Lower leg skin (tissue), 4 donors: ENCODE results near the gene ARNT2. TPM values are rescaled to one million over a fixed set of nuclear protein-coding genes. Genes with fewer than 3 reads are reported as not detected.

Experiments
- DNase-seq, 2 donors: peaks; one replicate each; pipeline ENCODE4 v3.0.0-alpha.2; 2019; ENCODE audit warnings: low spot score in 2 of 2
- H3K4me3 ChIP-seq: fragments of 200-600 bp; sonication (generic); 2 replicates; pipeline ENCODE4 v1.5.1; 2017; ENCODE audit warnings: mild to moderate bottlenecking, low read depth; ENCODE audit not compliant: poor library complexity, severe bottlenecking
- CTCF ChIP-seq, 3 donors: fragments of 450-650 bp; IDR thresholded peaks; one replicate each; pipeline ENCODE4 v1.5.1; 2016; ENCODE audit warnings: antibody characterized with exemption in 3 of 3, mild to moderate bottlenecking in 3 of 3, moderate library complexity in 2 of 3
- POLR2A ChIP-seq, 2 donors: fragments of 450-650 bp; IDR thresholded peaks; one replicate each; pipeline ENCODE4 v1.6.1; 2016 to 2017; ENCODE audit warnings: antibody characterized with exemption in 2 of 2, mild to moderate bottlenecking in 1 of 2, moderate library complexity in 1 of 2
- WGBS, 2 donors: methylation state at CpG; one replicate each; pipeline ENCODE4 v1.1.5; 2018; 5-methylcytosine and 5-hydroxymethylcytosine counted together
- intact Hi-C: fragments of 100-400 bp; cut with DNase I; formaldehyde crosslinking; loops from one replicate; pipeline ENCODE4 v1.15.0; 2023; ENCODE audit warnings: low total_unique reads
- total RNA-seq, 4 donors: library from RNA; depleted of rRNA; stranded (reverse); fragments of >200 nt; gene quantifications; one replicate each; pipeline ENCODE4 v1.1.0, GENCODE V29; 2016

ARNT2 gene
- total RNA-seq, 4 donors from 2014 or later: 1.7 to 8.7 (median 3.0) TPM

GRCh38 chr15:80595396-80595795 lies 191.2 kb downstream of the ARNT2 start:
- intact Hi-C loops: no loop called here
- H3K4me3 ChIP-seq: no peak overlapping the region
- peak in 1 of 2 donors; percentile 81 for DNase-seq
- TF ChIP-seq POLR2A (IDR thresholded peaks at IDR 0.05) (no peak), CTCF (IDR thresholded peaks at IDR 0.05) (no peak)
- 31 to 38% methylated on average over 1 of the region's 1 CpG for WGBS, 2 donors

GRCh38 chr15:80596521-80596976 lies 192.4 kb downstream of the ARNT2 start:
- WGBS, 2 donors: 94 to 95% methylated on average over 7 of the region's 7 CpGs
- intact Hi-C loops: no loop called here

GRCh38 chr15:80597076-80597475 lies 192.9 kb downstream of the ARNT2 start:
- no peak for DNase-seq
- TF ChIP-seq POLR2A (IDR thresholded peaks at IDR 0.05) (no peak), CTCF (IDR thresholded peaks at IDR 0.05) (no peak)
- no peak overlapping the region for H3K4me3 ChIP-seq
- intact Hi-C loops: no loop called here
- WGBS, 2 donors: 92 to 97% methylated on average over 10 of the region's 10 CpGs

More at GRCh38 chr15:80596521-80596976, 192.4 kb downstream of the ARNT2 start:
- peak in 1 of 2 donors; percentile 79 for DNase-seq
- no peak for TF ChIP-seq POLR2A (IDR thresholded peaks at IDR 0.05)
- H3K4me3 ChIP-seq: no peak overlapping the region

GRCh38 chr15:80599359-80599758 lies 195.2 kb downstream of the ARNT2 start:
- TF ChIP-seq CTCF (IDR thresholded peaks at IDR 0.05): no peak
- TF ChIP-seq POLR2A (IDR thresholded peaks at IDR 0.05): no peak
- H3K4me3 ChIP-seq: no peak overlapping the region
- DNase-seq: no peak
- intact Hi-C loops: no loop called here
- WGBS, 2 donors: 21 to 23% methylated on average over 1 of the region's 1 CpG

DNA sequence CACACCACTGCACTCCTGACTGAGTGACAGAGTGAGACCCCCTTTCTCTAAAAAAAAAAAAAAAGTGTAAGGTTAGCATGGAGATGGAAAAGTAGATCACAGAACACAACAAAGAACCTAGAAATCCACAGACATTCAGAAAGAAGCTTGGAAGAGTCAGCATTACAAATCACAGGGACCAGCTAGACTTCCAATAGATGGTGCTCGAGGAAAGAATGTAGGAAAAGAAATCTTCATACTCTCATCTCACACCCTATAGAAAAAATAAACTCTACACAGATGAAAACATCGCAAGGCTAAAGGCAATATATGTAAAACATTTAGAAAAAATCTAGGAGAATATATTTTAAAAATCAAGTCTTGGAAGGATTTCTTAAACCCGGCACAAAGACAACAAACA lies 196.4 kb downstream of the ARNT2 start:
- no peak for TF ChIP-seq CTCF (IDR thresholded peaks at IDR 0.05)
- no peak for TF ChIP-seq POLR2A (IDR thresholded peaks at IDR 0.05)
- intact Hi-C loops: no loop called here
- no peak for DNase-seq
- no peak overlapping the region for H3K4me3 ChIP-seq
- 84 to 85% methylated on average over 3 of the region's 3 CpGs for WGBS, 2 donors

DNA sequence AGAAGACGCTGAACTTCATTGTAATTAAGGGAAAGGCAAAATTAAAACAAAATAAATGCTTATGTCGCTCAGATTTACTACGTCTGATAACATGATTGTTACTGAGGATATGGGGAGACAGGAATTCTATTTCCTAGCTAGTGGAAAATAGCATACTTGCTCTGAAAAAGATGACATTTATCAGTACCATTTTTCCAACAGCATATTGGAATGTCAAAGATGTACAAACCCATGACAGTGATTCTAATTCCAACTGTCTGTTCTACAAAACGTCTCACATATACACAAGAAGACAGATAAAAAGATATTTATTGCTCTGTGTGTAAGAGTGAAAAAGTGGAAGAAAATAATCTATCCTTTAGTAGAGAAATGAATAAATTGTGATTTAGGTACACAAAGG lies 197.1 kb downstream of the ARNT2 start:
- 67 to 79% methylated on average over 4 of the region's 4 CpGs for WGBS, 2 donors
- H3K4me3 ChIP-seq: no peak overlapping the region
- DNase-seq: no peak
- TF ChIP-seq POLR2A (IDR thresholded peaks at IDR 0.05) (no peak), CTCF (IDR thresholded peaks at IDR 0.05) (no peak)
- intact Hi-C loops: no loop called here
